PC-9 (cell line): ENCODE data around the gene MAN1A1.

Source experiments
- EZH2 ChIP-seq: fragments of 200-600 bp; sonication (generic); IDR thresholded peaks from 2 replicates; pipeline ENCODE4 v1.8.0; 2017; ENCODE audit warnings: antibody characterized with exemption, low read depth
- TF ChIP-seq, protein P1 (sequence below): fragments of 200-600 bp; sonication (generic); conservative IDR thresholded peaks from 2 replicates; pipeline ENCODE4 v1.6.1; 2017; ENCODE audit warnings: mixed run types, antibody characterized with exemption, mild to moderate bottlenecking, moderate library complexity

DNA sequence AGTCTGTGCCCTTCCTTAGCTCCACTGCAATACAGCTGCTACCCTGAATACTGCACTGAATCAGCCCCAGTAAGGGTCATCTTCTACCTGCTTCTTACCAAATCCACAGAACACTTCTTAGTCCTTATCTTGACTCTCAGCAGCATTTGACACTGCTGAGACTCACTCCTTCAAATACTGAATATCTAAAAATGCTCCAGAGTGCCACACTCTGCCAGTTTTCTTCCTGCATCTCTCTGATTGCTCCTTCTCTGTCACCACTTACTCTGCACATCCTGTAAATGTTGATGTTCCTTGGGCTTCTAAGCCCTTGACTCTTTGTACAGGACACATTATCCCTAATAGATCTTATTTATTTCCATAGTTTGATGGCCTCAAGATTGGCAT is 19.8 kb downstream of the MAN1A1 start:
- TF ChIP-seq, protein P1, sequence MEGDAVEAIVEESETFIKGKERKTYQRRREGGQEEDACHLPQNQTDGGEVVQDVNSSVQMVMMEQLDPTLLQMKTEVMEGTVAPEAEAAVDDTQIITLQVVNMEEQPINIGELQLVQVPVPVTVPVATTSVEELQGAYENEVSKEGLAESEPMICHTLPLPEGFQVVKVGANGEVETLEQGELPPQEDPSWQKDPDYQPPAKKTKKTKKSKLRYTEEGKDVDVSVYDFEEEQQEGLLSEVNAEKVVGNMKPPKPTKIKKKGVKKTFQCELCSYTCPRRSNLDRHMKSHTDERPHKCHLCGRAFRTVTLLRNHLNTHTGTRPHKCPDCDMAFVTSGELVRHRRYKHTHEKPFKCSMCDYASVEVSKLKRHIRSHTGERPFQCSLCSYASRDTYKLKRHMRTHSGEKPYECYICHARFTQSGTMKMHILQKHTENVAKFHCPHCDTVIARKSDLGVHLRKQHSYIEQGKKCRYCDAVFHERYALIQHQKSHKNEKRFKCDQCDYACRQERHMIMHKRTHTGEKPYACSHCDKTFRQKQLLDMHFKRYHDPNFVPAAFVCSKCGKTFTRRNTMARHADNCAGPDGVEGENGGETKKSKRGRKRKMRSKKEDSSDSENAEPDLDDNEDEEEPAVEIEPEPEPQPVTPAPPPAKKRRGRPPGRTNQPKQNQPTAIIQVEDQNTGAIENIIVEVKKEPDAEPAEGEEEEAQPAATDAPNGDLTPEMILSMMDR, result no peak
- TF ChIP-seq EZH2, result no peak
